Measurements from ENCODE around the gene EPB42. TPM values are rescaled to one million over a fixed set of nuclear protein-coding genes. Genes with fewer than 3 reads are reported as not detected.

EPB42 gene
- total and polyA plus RNA-seq, 2 experiments from 2014 or later = not detected

DNA sequence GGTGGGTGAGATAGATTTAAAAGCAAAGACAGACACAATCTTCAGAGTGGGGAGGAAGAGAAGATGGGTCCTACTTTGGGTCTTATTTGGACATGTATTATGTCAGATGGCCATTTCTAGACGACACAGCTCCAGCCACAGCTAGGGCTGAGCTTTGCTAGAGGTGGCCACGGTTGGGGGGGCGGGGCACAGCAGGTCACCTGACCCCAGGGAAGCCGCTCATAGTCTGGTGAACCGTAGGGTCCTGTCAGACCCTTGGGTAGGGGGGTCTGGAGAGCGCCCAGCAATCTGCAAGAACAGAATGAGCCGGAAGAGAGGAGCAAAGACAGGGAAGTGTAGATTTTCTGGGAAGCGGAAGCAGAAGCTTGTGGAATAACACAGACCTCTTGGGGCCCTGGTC, 6.6 kb downstream of the EPB42 start:
- H4K20me1 ChIP-seq (ENCODE audit: insufficient read depth) = no peaks in the 10 kb centered on the region
- H2AFZ ChIP-seq = no peak overlapping the region
- peaks cover 38% of the 10 kb centered on the region for H3K27me3 ChIP-seq (replicated peaks; ENCODE audit: insufficient read depth)
- no peak for TF ChIP-seq EZH2phosphoT487 (IDR thresholded peaks at IDR 0.05; ENCODE audit: insufficient read depth, low read depth)
- TF ChIP-seq EZH2 (IDR thresholded peaks at IDR 0.05; ENCODE audit: insufficient read depth, poor library complexity, severe bottlenecking) = no peak
- no peaks in the 10 kb centered on the region for H3F3A ChIP-seq (ENCODE audit: insufficient read depth)
- H3K9me2 ChIP-seq (ENCODE audit: insufficient read depth) = no peaks in the 10 kb centered on the region
- no peaks in the 10 kb centered on the region for H3K36me3 ChIP-seq (ENCODE audit: low read depth)
- no peak overlapping the region for H3K27ac ChIP-seq
- H3K4me1 ChIP-seq (ENCODE audit: insufficient read depth) = no peaks in the 10 kb centered on the region
- no peaks in the 10 kb centered on the region for H3K79me2 ChIP-seq (ENCODE audit: insufficient read depth)
- no peak overlapping the region for H3K4me2 ChIP-seq (ENCODE audit: unreplicated experiment)
- H3K9me3 ChIP-seq (ENCODE audit: low read depth) = no peaks in the 10 kb centered on the region
- DNase-seq = no peak
- H3K4me3 ChIP-seq = no peak overlapping the region
- WGBS, 2 experiments (ENCODE audit: low coverage in 1 of 2, low lambda C conversion rate in 2 of 2, missing lambda C conversion rate in 2 of 2) = 54 to 62% methylated on average over 8 of the region's 8 CpGs
- H3K9ac ChIP-seq = no peak overlapping the region
- in situ Hi-C loops (cut with MboI) = no loop called here

DNA sequence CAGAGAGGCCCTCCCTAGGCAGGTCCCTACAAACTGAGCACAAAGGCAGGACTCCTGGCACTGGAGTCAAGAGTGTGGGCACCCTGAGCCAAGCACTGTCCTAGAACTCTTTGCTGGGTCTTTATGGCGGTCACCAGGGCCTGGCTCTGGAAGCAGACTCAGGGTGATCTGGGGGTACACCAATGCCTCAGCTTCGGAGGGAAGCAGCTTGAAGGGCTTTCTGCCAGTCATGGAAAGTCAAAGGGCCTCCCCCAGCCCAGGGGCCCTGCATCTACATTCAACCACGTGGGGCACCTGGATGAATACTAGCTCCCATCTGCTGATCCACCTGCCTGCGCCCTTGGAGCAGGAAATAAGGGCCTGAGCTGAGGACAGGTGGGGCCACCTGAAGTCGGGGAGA, 7.4 kb downstream of the EPB42 start:
- H3F3A ChIP-seq (ENCODE audit: insufficient read depth) = no peaks in the 10 kb centered on the region
- WGBS, 2 experiments (ENCODE audit: low coverage in 1 of 2, low lambda C conversion rate in 2 of 2, missing lambda C conversion rate in 2 of 2) = 40 to 48% methylated on average over 5 of the region's 5 CpGs
- in situ Hi-C loops (cut with MboI) = no loop called here
- H4K20me1 ChIP-seq (ENCODE audit: insufficient read depth) = no peaks in the 10 kb centered on the region
- no peaks in the 10 kb centered on the region for H3K9me2 ChIP-seq (ENCODE audit: insufficient read depth)
- no peak for TF ChIP-seq EZH2 (IDR thresholded peaks at IDR 0.05; ENCODE audit: insufficient read depth, poor library complexity, severe bottlenecking)
- no peak overlapping the region for H3K27ac ChIP-seq
- H3K9me3 ChIP-seq (ENCODE audit: low read depth) = no peaks in the 10 kb centered on the region
- DNase-seq = no peak
- no peaks in the 10 kb centered on the region for H3K79me2 ChIP-seq (ENCODE audit: insufficient read depth)
- no peaks in the 10 kb centered on the region for H3K4me1 ChIP-seq (ENCODE audit: insufficient read depth)
- H3K36me3 ChIP-seq (ENCODE audit: low read depth) = no peaks in the 10 kb centered on the region
- H3K4me3 ChIP-seq = no peak overlapping the region
- no peak overlapping the region for H2AFZ ChIP-seq
- no peak overlapping the region for H3K9ac ChIP-seq
- no peak overlapping the region for H3K4me2 ChIP-seq (ENCODE audit: unreplicated experiment)
- H3K27me3 ChIP-seq (replicated peaks; ENCODE audit: insufficient read depth) = peaks cover 36% of the 10 kb centered on the region

DNA sequence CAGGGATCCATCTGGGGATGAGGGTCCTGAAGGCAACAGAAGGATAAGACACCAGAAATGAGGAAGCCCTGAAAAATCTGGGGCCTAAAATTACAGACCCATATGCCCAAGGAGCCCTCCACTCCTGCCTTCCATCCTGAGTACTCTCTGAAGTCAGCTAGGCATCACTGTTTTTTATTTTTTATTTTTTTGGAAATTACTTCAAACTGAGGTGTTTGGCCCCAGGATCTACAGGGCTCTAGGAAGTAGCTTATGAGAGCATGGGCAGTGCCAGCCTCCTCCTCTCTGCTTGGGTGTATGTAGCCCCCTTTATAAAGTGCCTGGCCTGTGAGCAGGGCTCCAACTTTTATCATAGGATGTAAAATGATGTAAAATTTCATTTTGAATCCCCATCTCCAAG, 7.9 kb downstream of the EPB42 start:
- DNase-seq = no peak
- Histone ChIP-seq H3K27me3 (replicated peaks; ENCODE audit: insufficient read depth) (peaks cover 37% of the 10 kb centered on the region), H3K79me2 (ENCODE audit: insufficient read depth) (no peaks in the 10 kb centered on the region), H3K4me2 (ENCODE audit: unreplicated experiment) (no peak overlapping the region), H3K9me2 (ENCODE audit: insufficient read depth) (no peaks in the 10 kb centered on the region), H2AFZ (no peak overlapping the region), H3F3A (ENCODE audit: insufficient read depth) (no peaks in the 10 kb centered on the region), H3K4me3 (no peak overlapping the region), H3K27ac (no peak overlapping the region), H3K9ac (no peak overlapping the region), H3K36me3 (ENCODE audit: low read depth) (no peaks in the 10 kb centered on the region), H4K20me1 (ENCODE audit: insufficient read depth) (no peaks in the 10 kb centered on the region), H3K9me3 (ENCODE audit: low read depth) (no peaks in the 10 kb centered on the region), H3K4me1 (ENCODE audit: insufficient read depth) (no peaks in the 10 kb centered on the region)
- TF ChIP-seq EZH2 (IDR thresholded peaks at IDR 0.05; ENCODE audit: insufficient read depth, poor library complexity, severe bottlenecking) (no peak), EZH2phosphoT487 (IDR thresholded peaks at IDR 0.05; ENCODE audit: insufficient read depth, low read depth) (no peak)
- in situ Hi-C loops (cut with MboI) = no loop called here

DNA sequence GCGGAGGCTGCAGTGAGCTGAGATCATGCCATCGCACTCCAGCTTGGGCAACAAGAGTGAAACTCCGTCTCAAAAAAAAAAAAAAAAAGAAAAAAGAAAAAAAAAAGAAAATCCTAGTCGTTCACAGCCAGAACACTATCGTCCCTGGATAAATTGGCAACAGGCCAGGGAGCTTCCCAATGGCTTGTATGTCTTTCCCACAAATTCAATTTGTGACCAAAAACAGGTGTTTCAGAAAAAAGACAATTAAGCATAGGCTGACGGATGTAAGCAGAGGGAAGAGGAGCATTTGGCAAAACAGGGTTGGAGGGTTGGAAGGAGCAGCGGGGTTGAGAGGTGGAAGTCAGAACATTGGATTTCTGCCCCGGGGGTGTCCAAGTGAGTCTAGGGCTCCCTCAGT, 8.5 kb downstream of the EPB42 start:
- 61 to 62% methylated on average over 7 to 8 of the region's 8 CpGs for WGBS, 2 experiments (ENCODE audit: low coverage in 1 of 2, low lambda C conversion rate in 2 of 2, missing lambda C conversion rate in 2 of 2)
- Histone ChIP-seq H3K36me3 (ENCODE audit: low read depth) (no peaks in the 10 kb centered on the region), H3K79me2 (ENCODE audit: insufficient read depth) (no peaks in the 10 kb centered on the region), H3K27ac (no peak overlapping the region), H3K9ac (no peak overlapping the region), H3K9me3 (ENCODE audit: low read depth) (no peaks in the 10 kb centered on the region), H3F3A (ENCODE audit: insufficient read depth) (no peaks in the 10 kb centered on the region), H3K4me2 (ENCODE audit: unreplicated experiment) (no peak overlapping the region), H4K20me1 (ENCODE audit: insufficient read depth) (no peaks in the 10 kb centered on the region), H3K27me3 (replicated peaks; ENCODE audit: insufficient read depth) (peaks cover 36% of the 10 kb centered on the region), H3K4me3 (no peak overlapping the region), H3K4me1 (ENCODE audit: insufficient read depth) (no peaks in the 10 kb centered on the region), H3K9me2 (ENCODE audit: insufficient read depth) (no peaks in the 10 kb centered on the region), H2AFZ (no peak overlapping the region)
- DNase-seq = no peak
- in situ Hi-C loops (cut with MboI) = no loop called here
- TF ChIP-seq EZH2 (IDR thresholded peaks at IDR 0.05; ENCODE audit: insufficient read depth, poor library complexity, severe bottlenecking) (no peak), EZH2phosphoT487 (IDR thresholded peaks at IDR 0.05; ENCODE audit: insufficient read depth, low read depth) (no peak)

DNA sequence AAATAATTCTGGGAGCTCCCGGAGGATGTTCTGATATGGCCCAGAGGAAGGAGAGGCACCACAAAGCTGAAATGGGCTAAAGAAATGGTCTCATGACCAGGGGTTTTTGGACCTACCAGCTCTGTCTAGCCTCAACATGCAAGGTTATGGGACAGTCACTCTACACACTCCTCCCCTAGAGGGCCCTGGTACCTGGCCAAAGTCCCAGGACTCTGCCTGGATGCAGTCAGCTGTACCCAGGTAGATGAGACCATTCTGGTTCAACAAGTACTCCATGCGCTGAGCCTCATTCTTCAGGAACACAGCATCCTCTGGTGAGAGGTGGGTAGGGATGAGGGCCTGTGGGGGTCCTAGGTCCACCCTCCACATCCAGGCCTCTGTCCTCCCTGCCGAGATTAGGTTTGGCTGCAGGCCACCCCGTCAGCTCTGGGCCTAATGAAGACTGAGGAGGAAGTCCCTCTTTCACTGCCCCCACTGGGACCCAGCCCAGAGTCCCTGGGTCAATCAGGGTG, 9.5 kb downstream of the EPB42 start:
- Histone ChIP-seq H3K4me1 (ENCODE audit: insufficient read depth) (no peaks in the 10 kb centered on the region), H3K79me2 (ENCODE audit: insufficient read depth) (no peaks in the 10 kb centered on the region), H3K9me2 (ENCODE audit: insufficient read depth) (no peaks in the 10 kb centered on the region), H3K9ac (no peak overlapping the region), H3K4me2 (ENCODE audit: unreplicated experiment) (no peak overlapping the region), H3F3A (ENCODE audit: insufficient read depth) (no peaks in the 10 kb centered on the region), H3K9me3 (ENCODE audit: low read depth) (no peaks in the 10 kb centered on the region), H4K20me1 (ENCODE audit: insufficient read depth) (no peaks in the 10 kb centered on the region), H3K27ac (no peak overlapping the region), H3K36me3 (ENCODE audit: low read depth) (no peaks in the 10 kb centered on the region), H3K27me3 (replicated peaks; ENCODE audit: insufficient read depth) (peaks cover 32% of the 10 kb centered on the region), H2AFZ (no peak overlapping the region), H3K4me3 (no peak overlapping the region)
- 61 to 69% methylated on average over 4 of the region's 4 CpGs for WGBS, 2 experiments (ENCODE audit: low coverage in 1 of 2, low lambda C conversion rate in 2 of 2, missing lambda C conversion rate in 2 of 2)
- DNase-seq = no peak
- TF ChIP-seq EZH2phosphoT487 (IDR thresholded peaks at IDR 0.05; ENCODE audit: insufficient read depth, low read depth) (no peak), EZH2 (IDR thresholded peaks at IDR 0.05; ENCODE audit: insufficient read depth, poor library complexity, severe bottlenecking) (no peak)
- in situ Hi-C loops (cut with MboI) = no loop called here
